Measurements from ENCODE around the gene CSRNP2.
A peak's percentile ranks its signal among the peaks of the same experiment; 100 is the strongest.
"Not testable (repeated sequence)": the region's sequence is repeated elsewhere in the genome, so short reads cannot be mapped to it uniquely, and the experiment has no call there.

CSRNP2 gene

GRCh38 chr12:51025836-51026638 lies 57.4 kb downstream of the CSRNP2 start, which contains the start of gene SLC11A2:
SLC11A2 (minus strand) TSS chr12:51026384; CDS start chr12:51010728, 15,656 bp downstream.
- peak; percentile 95 for DNase-seq

- DNase-seq: peak in 1 of 2 donors; percentile 33
Measured at GRCh38 chr12:51025338-51025835, 58.0 kb downstream of the CSRNP2 start.

DNA sequence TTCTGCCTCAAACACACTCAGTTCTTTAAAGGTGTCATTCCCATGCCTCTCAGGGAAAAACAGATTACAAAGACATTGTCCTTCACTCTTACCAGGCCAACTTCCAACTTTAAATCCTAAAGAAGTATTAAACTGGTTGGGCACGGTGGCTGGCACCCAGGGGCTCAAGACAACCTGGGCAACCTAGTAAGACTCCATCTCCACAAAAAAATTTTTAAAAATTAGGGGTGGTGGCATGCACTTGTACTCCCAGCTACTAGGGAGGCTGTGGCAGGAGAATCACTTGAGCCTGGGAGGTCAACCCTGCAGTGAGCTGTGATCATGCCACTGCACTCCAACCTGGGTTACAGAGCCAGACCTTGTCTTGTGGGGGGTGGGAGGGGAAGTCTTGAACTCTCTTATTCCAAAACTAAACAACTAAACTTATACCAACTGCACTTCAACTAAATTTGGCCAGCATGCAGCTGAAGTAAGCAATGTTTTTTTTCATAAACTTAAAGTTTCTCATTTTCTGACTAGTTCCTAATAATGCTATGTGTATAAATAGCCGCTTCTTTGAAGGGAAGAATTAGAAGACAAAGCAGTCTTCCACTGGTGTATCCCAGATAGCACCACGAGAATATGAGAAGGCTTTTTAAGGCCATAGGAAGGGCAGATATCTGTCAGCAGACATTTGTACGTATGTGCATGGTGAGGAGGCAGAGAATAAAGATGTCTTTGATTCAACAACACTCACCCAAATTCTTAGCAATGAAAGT lies 59.6 kb downstream of the CSRNP2 start:
- DNase-seq: no peak

DNA sequence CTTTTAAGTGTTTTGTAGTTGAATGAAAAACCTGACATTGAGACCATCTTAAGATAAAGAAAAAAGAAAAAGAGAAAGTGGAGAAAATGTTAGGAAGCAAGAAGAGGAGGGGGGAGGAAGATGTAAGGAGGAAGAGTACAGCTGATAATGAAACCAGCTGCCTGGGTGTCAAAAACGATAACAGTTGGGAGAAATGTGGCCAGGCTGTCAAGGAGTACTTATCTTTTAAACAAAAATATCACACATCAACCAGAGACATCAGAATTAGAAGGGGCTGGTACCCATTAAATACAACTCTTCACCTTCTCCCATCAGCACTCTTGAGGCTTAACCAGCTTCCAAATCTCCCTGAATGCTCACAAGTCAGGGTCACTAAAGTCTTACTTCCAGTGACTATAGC lies 61.7 kb downstream of the CSRNP2 start:
- DNase-seq: no peak

- DNase-seq: peak in 1 of 2 donors; percentile 84
Measured at GRCh38 chr12:51020448-51021182, 62.8 kb downstream of the CSRNP2 start.

DNA sequence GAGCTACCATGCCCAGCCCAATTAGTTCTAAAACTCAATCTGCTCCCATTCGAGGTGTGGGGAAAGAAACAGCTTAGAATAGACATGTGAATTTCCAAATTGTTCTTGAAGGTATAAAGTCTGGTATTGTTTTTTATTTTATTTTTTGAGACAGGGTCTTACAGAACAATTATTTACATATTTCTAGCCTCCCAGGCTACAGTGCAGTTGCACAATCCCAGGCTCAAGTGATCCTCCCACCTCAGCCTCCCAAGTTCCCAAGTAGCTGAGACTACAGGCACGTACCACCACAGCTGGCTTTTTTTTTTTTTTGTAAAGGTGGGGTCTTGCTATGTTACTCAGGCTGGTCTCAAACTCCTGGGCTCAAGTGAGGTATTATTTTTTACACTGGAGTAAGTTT lies 63.5 kb downstream of the CSRNP2 start:
- DNase-seq: no peak

DNA sequence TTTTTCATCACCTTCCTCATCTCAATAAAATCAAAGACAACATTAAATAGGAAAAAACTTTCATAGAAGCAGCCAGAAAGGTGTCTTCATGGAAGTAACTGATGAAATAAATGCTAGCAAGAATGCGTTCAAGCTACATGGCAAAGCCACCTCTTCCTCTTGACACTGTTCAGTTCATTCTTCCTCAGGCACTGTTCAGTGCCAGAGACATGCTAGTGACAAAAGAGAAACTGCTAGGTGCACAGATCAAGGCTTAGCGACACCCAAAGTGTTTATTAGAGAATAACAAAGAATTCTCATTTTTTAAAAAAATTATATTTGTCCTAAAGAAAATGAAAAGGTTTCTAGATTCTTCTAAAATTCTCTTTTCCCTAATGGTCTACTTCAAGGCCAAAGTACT lies 64.4 kb downstream of the CSRNP2 start:
- DNase-seq: no peak

- no peak for DNase-seq
Measured at GRCh38 chr12:51017452-51017851, 65.9 kb downstream of the CSRNP2 start.

DNA sequence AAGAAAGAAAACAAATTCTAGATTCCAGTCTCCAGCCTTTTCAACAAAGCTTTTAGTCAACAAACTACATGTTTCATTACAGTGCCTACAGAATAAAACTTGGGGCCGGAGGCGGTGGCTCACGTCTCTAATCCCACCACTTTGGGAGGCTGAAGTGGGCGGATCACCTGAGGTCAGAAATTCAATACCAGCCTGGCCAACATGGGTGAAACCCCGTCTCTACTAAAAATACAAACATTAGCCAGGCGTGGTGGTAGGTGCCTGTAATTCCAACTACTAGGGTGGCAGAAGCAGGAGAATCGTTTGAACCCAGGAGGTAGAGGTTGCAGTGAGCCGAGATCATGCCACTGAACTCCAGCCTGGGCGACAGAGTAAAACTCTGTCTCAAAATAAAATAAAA lies 68.9 kb downstream of the CSRNP2 start:
- not testable (repeated sequence) for DNase-seq

GRCh38 chr12:51013441-51013840 lies 70.0 kb downstream of the CSRNP2 start:
- DNase-seq: no peak

DNA sequence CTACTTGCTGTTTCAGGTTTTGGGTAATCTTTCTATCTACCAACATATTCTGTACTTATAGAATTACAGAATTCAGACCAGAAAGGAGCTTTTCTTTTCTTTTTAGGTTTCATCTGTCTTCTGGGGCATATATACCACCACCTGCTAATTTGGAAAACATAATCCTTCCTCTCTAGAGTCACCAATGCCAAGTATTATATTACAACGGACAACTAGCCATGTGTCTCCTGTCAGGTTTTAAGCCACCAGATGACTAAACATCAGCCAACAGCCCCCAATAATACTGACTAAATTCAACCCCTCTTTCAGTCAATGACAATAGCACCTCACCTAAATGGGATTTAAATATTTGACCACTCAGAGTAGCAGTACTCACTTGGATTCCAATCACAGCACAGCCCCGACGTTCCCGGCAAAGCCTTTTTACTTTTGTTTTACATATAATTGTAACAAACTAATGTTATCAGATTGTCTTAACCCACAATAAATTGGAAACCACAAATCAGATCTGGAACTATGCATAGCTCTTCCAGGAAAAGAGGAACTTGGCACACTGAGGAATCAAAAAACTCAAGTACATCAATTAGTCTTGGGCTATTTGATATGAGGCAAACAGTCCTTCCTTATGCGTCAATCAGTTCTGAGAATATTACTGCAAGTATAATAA lies 70.7 kb downstream of the CSRNP2 start:
- DNase-seq: no peak

DNA sequence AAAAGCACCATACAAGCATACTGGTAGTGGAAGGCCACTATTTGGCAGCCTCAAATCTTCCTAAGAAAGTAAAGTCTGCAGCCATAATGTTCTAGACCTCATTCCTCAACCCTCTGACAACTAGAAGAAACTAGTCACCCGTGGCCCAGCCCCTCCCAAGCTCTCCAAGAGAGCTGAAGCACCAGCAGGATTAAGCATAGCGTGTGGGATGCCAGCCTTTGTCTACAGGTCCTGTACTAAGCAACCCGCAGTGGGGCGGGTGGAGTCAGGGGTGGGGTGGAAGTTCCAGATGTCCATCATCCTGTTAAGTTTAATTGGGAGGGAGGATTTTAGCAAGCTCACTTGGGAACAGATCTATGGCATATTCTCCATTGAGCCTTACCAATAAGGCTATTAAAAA lies 71.4 kb downstream of the CSRNP2 start:
- DNase-seq: no peak
